ENCODE measurements around the gene DLG5. TPM values are rescaled to one million over a fixed set of nuclear protein-coding genes. Genes with fewer than 3 reads are reported as not detected.

DLG5 gene
- total RNA-seq, 4 donors from 2014 or later: 40.6 to 134 (median 61.5) TPM

GRCh38 chr10:77920495-77920894 is 6.1 kb downstream of the DLG5 start:
- no peak for DNase-seq
- H3K36me3 ChIP-seq: no peaks in the 10 kb centered on the region
- H3K9me3 ChIP-seq: no peaks in the 10 kb centered on the region
- no peaks in the 10 kb centered on the region for H3K27me3 ChIP-seq
- H3K4me1 ChIP-seq: peaks cover 0 to 35% (median 0%) of the 10 kb centered on the region in 4 donors
- no peak for TF ChIP-seq CTCF (IDR thresholded peaks at IDR 0.05)
- TF ChIP-seq POLR2A (IDR thresholded peaks at IDR 0.05): no peak
- no peak overlapping the region for H3K27ac ChIP-seq
- no peak overlapping the region for H3K4me3 ChIP-seq

GRCh38 chr10:77919713-77920108 is 6.8 kb downstream of the DLG5 start:
- TF ChIP-seq CTCF (IDR thresholded peaks at IDR 0.05): no peak
- TF ChIP-seq POLR2A (IDR thresholded peaks at IDR 0.05): no peak
- no peak for DNase-seq
- no peaks in the 10 kb centered on the region for H3K27me3 ChIP-seq
- peaks cover 0 to 27% (median 0%) of the 10 kb centered on the region in 4 donors for H3K4me1 ChIP-seq
- no peak overlapping the region for H3K4me3 ChIP-seq
- no peak overlapping the region for H3K27ac ChIP-seq
- H3K9me3 ChIP-seq: no peaks in the 10 kb centered on the region
- no peaks in the 10 kb centered on the region for H3K36me3 ChIP-seq

- Histone ChIP-seq H3K4me1 (peaks cover 0 to 24% (median 0%) of the 10 kb centered on the region in 4 donors), H3K27ac (no peak overlapping the region), H3K36me3 (no peaks in the 10 kb centered on the region), H3K4me3 (no peak overlapping the region), H3K9me3 (no peaks in the 10 kb centered on the region), H3K27me3 (no peaks in the 10 kb centered on the region)
- DNase-seq: no peak
- no peak for TF ChIP-seq CTCF (IDR thresholded peaks at IDR 0.05)
- TF ChIP-seq POLR2A (IDR thresholded peaks at IDR 0.05): no peak
Measured at GRCh38 chr10:77915319-77916105, 11.0 kb downstream of the DLG5 start.

- Histone ChIP-seq H3K27me3 (no peaks in the 10 kb centered on the region), H3K4me1 (peaks cover 0 to 29% (median 4%) of the 10 kb centered on the region in 4 donors), H3K27ac (no peak overlapping the region), H3K4me3 (no peak overlapping the region), H3K9me3 (no peaks in the 10 kb centered on the region), H3K36me3 (no peaks in the 10 kb centered on the region)
- TF ChIP-seq CTCF (IDR thresholded peaks at IDR 0.05) (no peak), POLR2A (IDR thresholded peaks at IDR 0.05) (no peak)
- no peak for DNase-seq
Measured at GRCh38 chr10:77913090-77913489, 13.5 kb downstream of the DLG5 start.

- no peaks in the 10 kb centered on the region for H3K9me3 ChIP-seq
- no peak overlapping the region for H3K27ac ChIP-seq
- TF ChIP-seq CTCF (IDR thresholded peaks at IDR 0.05): no peak
- no peak for TF ChIP-seq POLR2A (IDR thresholded peaks at IDR 0.05)
- H3K4me1 ChIP-seq: peaks cover 0 to 34% (median 4%) of the 10 kb centered on the region in 4 donors
- DNase-seq: no peak
- no peaks in the 10 kb centered on the region for H3K36me3 ChIP-seq
- H3K4me3 ChIP-seq: no peak overlapping the region
- H3K27me3 ChIP-seq: no peaks in the 10 kb centered on the region
Measured at GRCh38 chr10:77912576-77912975, 14.0 kb downstream of the DLG5 start.

Measured in Peyer's patch (tissue), 4 donors.